ENCODE results near the gene TMEM30A.

Gene TMEM30A

DNA sequence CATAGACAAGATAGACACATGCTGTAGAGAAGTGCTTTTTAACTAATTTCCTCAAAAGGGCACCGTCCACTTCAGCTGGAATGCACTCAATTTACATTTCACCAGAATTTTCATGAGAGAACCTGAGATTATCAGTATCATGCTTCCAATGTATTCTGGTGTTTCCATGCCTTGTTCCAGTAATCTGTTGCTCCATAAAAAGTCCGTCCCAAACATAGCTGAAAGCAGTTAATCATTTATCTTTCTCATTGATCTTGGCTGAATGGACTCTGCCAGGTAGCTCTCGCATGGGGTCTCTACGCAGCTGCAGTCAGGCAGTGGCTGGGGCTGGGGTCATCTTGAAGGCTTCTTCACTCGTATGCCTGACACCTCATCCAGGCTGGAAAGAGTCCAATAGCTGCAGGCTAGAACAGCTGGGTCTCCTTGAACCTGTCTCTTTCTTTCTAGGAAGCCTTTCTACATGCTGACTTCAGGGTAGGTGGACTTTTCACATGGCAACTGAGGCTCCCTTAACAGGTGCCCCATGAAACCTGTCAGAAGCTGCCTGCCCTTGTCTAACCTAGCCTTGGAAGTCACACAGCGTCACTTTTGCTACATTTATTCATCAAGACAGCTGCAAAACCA, 60.2 kb downstream of the TMEM30A start:
- no peak overlapping the region for H3K4me3 ChIP-seq (replicated peaks; ENCODE audit: low read depth, low read length)
- no peak for TF ChIP-seq CTCF (IDR thresholded peaks at IDR 0.05; ENCODE audit: low read depth, low read length, missing control alignments)
- no peak for DNase-seq (ENCODE audit: extremely low read depth, low read depth)

- no peak overlapping the region for H3K4me3 ChIP-seq (replicated peaks; ENCODE audit: low read depth, low read length)
- DNase-seq (ENCODE audit: extremely low read depth, low read depth) = no peak
- TF ChIP-seq CTCF (IDR thresholded peaks at IDR 0.05; ENCODE audit: low read depth, low read length, missing control alignments) = no peak
Measured at GRCh38 chr6:75223428-75223827, 61.2 kb downstream of the TMEM30A start.

DNA sequence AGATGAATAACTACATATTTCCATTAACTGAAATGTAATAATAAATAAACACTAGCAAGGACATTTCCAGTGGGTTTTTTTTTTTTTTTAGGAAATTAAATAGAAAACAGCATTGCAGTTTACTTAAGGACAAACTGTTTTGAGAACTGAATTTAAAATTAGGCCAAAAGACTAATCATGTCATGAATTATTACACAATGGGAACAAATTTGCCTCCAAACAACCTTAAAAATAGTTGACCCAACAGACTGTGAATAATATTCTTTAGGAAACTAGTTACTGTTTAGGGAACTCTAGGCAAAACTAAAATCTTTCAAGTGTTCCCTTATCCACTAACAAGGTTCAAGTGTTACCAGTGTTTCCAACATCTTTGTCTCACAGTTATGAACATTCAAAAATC, 62.3 kb downstream of the TMEM30A start:
- no peak for DNase-seq (ENCODE audit: extremely low read depth, low read depth)
- H3K4me3 ChIP-seq (replicated peaks; ENCODE audit: low read depth, low read length) = no peak overlapping the region
- no peak for TF ChIP-seq CTCF (IDR thresholded peaks at IDR 0.05; ENCODE audit: low read depth, low read length, missing control alignments)

DNA sequence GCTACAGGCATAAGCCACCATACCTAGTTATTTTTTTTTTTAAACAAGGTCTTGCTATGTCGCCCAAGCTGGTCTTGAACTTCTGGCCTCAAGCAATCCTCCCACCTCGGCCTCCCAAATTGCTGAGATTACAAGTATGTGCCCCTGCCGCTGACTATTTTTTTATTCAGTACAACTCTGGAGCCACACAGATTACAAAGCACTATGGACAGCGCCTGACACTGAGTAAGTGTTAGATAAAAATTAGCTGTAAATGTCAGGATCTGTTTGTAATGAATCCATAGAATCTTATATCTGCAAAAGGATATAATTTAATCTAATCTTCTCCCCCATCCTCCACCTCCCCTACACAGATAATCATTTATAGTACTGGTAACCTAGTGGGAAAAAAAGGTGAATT, 63.5 kb downstream of the TMEM30A start:
- DNase-seq (ENCODE audit: extremely low read depth, low read depth) = no peak
- no peak for TF ChIP-seq CTCF (IDR thresholded peaks at IDR 0.05; ENCODE audit: low read depth, low read length, missing control alignments)
- no peak overlapping the region for H3K4me3 ChIP-seq (replicated peaks; ENCODE audit: low read depth, low read length)

- DNase-seq (ENCODE audit: extremely low read depth, low read depth) = no peak
- TF ChIP-seq CTCF (IDR thresholded peaks at IDR 0.05; ENCODE audit: low read depth, low read length, missing control alignments) = no peak
- H3K4me3 ChIP-seq (replicated peaks; ENCODE audit: low read depth, low read length) = no peak overlapping the region
Measured at GRCh38 chr6:75220357-75220756, 64.2 kb downstream of the TMEM30A start.

- DNase-seq (ENCODE audit: extremely low read depth, low read depth) = no peak
- no peak overlapping the region for H3K4me3 ChIP-seq (replicated peaks; ENCODE audit: low read depth, low read length)
- TF ChIP-seq CTCF (IDR thresholded peaks at IDR 0.05; ENCODE audit: low read depth, low read length, missing control alignments) = no peak
Measured at GRCh38 chr6:75219263-75219662, 65.3 kb downstream of the TMEM30A start.

- no peak for TF ChIP-seq CTCF (IDR thresholded peaks at IDR 0.05; ENCODE audit: low read depth, low read length, missing control alignments)
- H3K4me3 ChIP-seq (replicated peaks; ENCODE audit: low read depth, low read length) = no peak overlapping the region
- DNase-seq (ENCODE audit: extremely low read depth, low read depth) = no peak
Measured at GRCh38 chr6:75217193-75217592, 67.4 kb downstream of the TMEM30A start.
